ENCODE measurements around the gene INA. TPM values are rescaled to one million over a fixed set of nuclear protein-coding genes. Genes with fewer than 3 reads are reported as not detected.

Gene INA
- total RNA-seq, 1 experiment from 2014 or later = 1.9 TPM

DNA sequence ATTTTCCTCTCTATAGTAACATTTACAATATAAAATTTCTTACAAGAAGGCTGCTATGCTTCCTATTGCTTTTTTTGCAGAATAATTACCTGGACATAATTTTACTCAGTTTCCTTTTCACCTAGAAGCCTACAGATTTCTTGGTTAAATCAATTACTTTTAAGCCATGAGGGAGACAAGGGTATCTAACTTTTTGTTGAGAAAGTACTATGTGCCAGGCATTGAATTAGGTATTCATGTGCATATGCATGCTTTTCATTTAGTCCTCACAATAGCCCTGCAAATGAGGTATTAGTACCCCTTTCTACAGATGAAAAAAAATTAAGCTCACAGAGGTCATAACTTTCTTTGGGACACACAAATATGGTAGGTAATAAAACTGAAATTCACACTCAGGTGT lies 57.6 kb downstream of the INA start:
- no peak for DNase-seq
- TF ChIP-seq, protein P1, sequence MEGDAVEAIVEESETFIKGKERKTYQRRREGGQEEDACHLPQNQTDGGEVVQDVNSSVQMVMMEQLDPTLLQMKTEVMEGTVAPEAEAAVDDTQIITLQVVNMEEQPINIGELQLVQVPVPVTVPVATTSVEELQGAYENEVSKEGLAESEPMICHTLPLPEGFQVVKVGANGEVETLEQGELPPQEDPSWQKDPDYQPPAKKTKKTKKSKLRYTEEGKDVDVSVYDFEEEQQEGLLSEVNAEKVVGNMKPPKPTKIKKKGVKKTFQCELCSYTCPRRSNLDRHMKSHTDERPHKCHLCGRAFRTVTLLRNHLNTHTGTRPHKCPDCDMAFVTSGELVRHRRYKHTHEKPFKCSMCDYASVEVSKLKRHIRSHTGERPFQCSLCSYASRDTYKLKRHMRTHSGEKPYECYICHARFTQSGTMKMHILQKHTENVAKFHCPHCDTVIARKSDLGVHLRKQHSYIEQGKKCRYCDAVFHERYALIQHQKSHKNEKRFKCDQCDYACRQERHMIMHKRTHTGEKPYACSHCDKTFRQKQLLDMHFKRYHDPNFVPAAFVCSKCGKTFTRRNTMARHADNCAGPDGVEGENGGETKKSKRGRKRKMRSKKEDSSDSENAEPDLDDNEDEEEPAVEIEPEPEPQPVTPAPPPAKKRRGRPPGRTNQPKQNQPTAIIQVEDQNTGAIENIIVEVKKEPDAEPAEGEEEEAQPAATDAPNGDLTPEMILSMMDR (IDR thresholded peaks at IDR 0.05; ENCODE audit: unreplicated experiment) = no peak
- intact Hi-C loops (cut with micrococcal nuclease; ENCODE audit: unreplicated experiment) = no loop called here
- CTCF ChIA-PET = no interaction called here
- H3K9me3 Mint-ChIP-seq (ENCODE audit: low read depth, unreplicated experiment) = no peaks in the 10 kb centered on the region
- H3K4me1 Mint-ChIP-seq (ENCODE audit: low read depth, unreplicated experiment) = no peaks in the 10 kb centered on the region
- H3K27me3 Mint-ChIP-seq (ENCODE audit: unreplicated experiment) = no peaks in the 10 kb centered on the region
- BruUV-seq (replicated peaks) = no TSS peak
- H3K27ac Mint-ChIP-seq (ENCODE audit: unreplicated experiment) = no peak overlapping the region
- H3K4me3 Mint-ChIP-seq (ENCODE audit: low read depth, unreplicated experiment) = no peak overlapping the region
- peaks cover 4% of the 10 kb centered on the region for H3K36me3 Mint-ChIP-seq (ENCODE audit: insufficient read depth, unreplicated experiment)

DNA sequence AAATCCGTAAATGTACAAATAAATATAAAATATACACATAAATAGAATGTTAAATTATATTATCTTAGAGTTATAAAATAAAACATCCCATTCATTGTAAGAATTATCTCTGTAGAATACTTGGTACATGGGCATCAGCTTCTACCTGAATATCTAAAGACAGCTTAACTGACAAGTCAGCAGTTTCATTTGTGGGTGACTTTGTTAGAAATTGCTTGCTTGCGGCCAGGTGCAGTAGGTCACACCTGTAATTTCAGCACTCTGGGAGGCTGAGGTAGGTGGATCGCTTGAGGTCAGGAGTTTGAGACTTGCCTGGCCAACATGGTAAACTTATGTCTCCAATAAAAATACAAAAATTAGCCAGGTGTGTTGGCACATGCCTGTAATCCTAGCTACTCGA lies 59.4 kb downstream of the INA start:
- TF ChIP-seq, protein P1 (IDR thresholded peaks at IDR 0.05; ENCODE audit: unreplicated experiment) = no peak
- Mint-ChIP-seq H3K4me1 (ENCODE audit: low read depth, unreplicated experiment) (no peaks in the 10 kb centered on the region), H3K27ac (ENCODE audit: unreplicated experiment) (no peak overlapping the region), H3K27me3 (ENCODE audit: unreplicated experiment) (no peaks in the 10 kb centered on the region), H3K36me3 (ENCODE audit: insufficient read depth, unreplicated experiment) (peaks cover 4% of the 10 kb centered on the region), H3K9me3 (ENCODE audit: low read depth, unreplicated experiment) (no peaks in the 10 kb centered on the region), H3K4me3 (ENCODE audit: low read depth, unreplicated experiment) (no peak overlapping the region)
- intact Hi-C loops (cut with micrococcal nuclease; ENCODE audit: unreplicated experiment) = no loop called here
- BruUV-seq (replicated peaks) = no TSS peak
- CTCF ChIA-PET = no interaction called here
- DNase-seq = no peak

Other genes starting within 250 kb of the INA start
- 70.0 and 75.8 TPM in 2 replicates for gene NT5C2, start 83.9 kb upstream of the INA start, total RNA-seq (2022)
- 0.57 and 0.61 TPM in 2 replicates for gene RPEL1, start 31.3 kb upstream of the INA start, total RNA-seq (2022)
- gene PCGF6, start 74.0 kb downstream of the INA start, total RNA-seq (2022) = 4.5 and 4.8 TPM in 2 replicates
- gene TAF5, start 90.8 kb downstream of the INA start, total RNA-seq (2022) = 2.5 and 2.9 TPM in 2 replicates
- gene ATP5MK, start 119.3 kb downstream of the INA start, total RNA-seq (2022) = 199 and 203 TPM in 2 replicates
- 33.0 and 41.3 TPM in 2 replicates for gene PDCD11, start 119.5 kb downstream of the INA start, total RNA-seq (2022)
- 0.45 and 0.81 TPM in 2 replicates for gene CALHM2, start 175.2 kb downstream of the INA start, total RNA-seq (2022)
- gene CALHM1, start 181.8 kb downstream of the INA start, total RNA-seq (2022) = not detected in 2 replicates
- not detected in 2 replicates for gene CALHM3, start 202.1 kb downstream of the INA start, total RNA-seq (2022)
- 0.22 TPM in 1 of 2 replicates, not detected in the other for gene NEURL1, start 216.6 kb downstream of the INA start, total RNA-seq (2022)

Measured in Calu3 (cell line).